SK-N-MC (cell line): ENCODE data around the gene ZNF384.

ENCODE experiments used
- EZH2 ChIP-seq: fragments of 200-600 bp; sonication (generic); IDR thresholded peaks from one replicate; pipeline ENCODE4 v1.6.1; 2017; ENCODE audit warnings: antibody characterized with exemption
- FOXP2 ChIP-seq: optimal IDR thresholded peaks from 2 replicates; pipeline ENCODE3; 2011; ENCODE audit warnings: mild to moderate bottlenecking, moderate library complexity; ENCODE audit not compliant: insufficient read depth; ENCODE audit errors: extremely low read length, control extremely low read depth
- POLR2AphosphoS5 ChIP-seq: IDR thresholded peaks from 2 replicates; pipeline ENCODE4 v1.6.1; 2012; ENCODE audit warnings: mild to moderate bottlenecking, low read depth, low read length, borderline replicate concordance

DNA sequence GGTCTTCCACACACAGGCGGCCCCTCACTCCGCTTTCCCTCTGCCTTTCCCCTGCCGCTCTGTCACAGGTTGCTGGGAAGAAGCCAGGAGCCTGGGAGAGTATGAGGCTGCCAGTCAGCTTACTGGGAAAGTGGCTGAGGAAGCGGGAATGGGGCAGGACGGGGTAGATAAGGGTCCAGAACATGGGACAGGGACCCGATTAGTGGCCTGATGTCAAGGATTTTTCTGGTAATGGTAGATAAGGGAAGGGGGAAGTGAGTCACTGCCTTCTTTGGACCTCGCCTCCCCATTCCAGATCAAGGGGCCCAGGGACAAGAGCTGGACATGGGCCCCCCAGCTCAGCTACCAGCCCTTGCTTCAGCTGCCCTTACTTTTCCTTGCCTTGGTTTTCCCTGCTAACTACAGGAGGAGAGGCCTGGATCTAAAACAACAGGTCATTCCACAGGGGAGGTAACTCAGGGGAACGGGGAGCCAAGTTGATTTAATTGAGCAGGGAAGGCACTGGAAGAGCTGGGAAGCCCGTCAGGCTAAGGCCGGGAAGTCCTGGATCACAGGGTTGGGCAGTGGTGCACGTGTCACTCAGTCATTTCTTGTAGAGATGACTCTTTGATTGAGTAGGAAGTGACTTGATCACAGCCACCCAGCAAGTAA, 49.9 kb downstream of the ZNF384 start:
- TF ChIP-seq EZH2: no peak
- TF ChIP-seq POLR2AphosphoS5: no peak
- TF ChIP-seq FOXP2: no peak
